Upper lobe of right lung (tissue), 1 donor: ENCODE data around the gene METAP1. TPM values are rescaled to one million over a fixed set of nuclear protein-coding genes. Genes with fewer than 3 reads are reported as not detected.
A peak's percentile ranks its signal among the peaks of the same experiment; 100 is the strongest.

Source experiments
- ATAC-seq: fragments of 200-7000 bp; cut with Tn5 transposase; one replicate; pipeline ENCODE4 v1.9.1; 2020; ENCODE audit warnings: mild to moderate bottlenecking, moderate library complexity
- DNase-seq: peaks from one replicate; pipeline ENCODE4 v3.0.0-alpha.2; 2020
- H3K27ac ChIP-seq: fragments of 200-600 bp; one replicate; pipeline ENCODE4 v1.8.0; 2022
- H3K27me3 ChIP-seq: fragments of 200-600 bp; one replicate; pipeline ENCODE4 v1.8.0; 2022; ENCODE audit warnings: mild to moderate bottlenecking
- H3K36me3 ChIP-seq: fragments of 200-600 bp; one replicate; pipeline ENCODE4 v1.8.0; 2022
- H3K4me1 ChIP-seq: fragments of 200-600 bp; one replicate; pipeline ENCODE4 v1.8.0; 2022
- H3K4me3 ChIP-seq: fragments of 200-600 bp; one replicate; pipeline ENCODE4 v1.8.0; 2022; ENCODE audit warnings: mild to moderate bottlenecking
- H3K9me3 ChIP-seq: fragments of 200-600 bp; one replicate; pipeline ENCODE4 v1.8.0; 2022
- CTCF ChIP-seq: fragments of 200-600 bp; IDR thresholded peaks from one replicate; pipeline ENCODE4 v1.8.0; 2022; ENCODE audit warnings: antibody characterized with exemption
- intact Hi-C: fragments of 100-400 bp; cut with DNase I; formaldehyde crosslinking; loops from one replicate; pipeline ENCODE4 v1.11.0; 2022
- total RNA-seq: library from RNA; stranded (reverse); fragmentation: NEBNext Ultra II Directional; extraction: Animal tissue kit (Norgen Biotek cat#: 25700); gene quantifications from one replicate; pipeline ENCODE4 v1.2.1, GENCODE V29; 2021
- donor health status: DM: no; HTN: yes; CAD: no; lungs with severe emphysema.

Gene METAP1
- total RNA-seq, 1 donor from 2014 or later: 30.4 TPM

- H3K9me3 ChIP-seq: no peaks in the 10 kb centered on the region
- H3K27ac ChIP-seq: no peak overlapping the region
- DNase-seq (no peak), ATAC-seq (no peak)
- intact Hi-C loops: no loop called here
- peaks cover 86% of the 10 kb centered on the region for H3K36me3 ChIP-seq
- no peak for TF ChIP-seq CTCF
- no peaks in the 10 kb centered on the region for H3K27me3 ChIP-seq
- peaks cover 9% of the 10 kb centered on the region for H3K4me1 ChIP-seq
- no peak overlapping the region for H3K4me3 ChIP-seq
Observed at GRCh38 chr4:99082192-99082591, 86.7 kb downstream of the METAP1 start.

DNA sequence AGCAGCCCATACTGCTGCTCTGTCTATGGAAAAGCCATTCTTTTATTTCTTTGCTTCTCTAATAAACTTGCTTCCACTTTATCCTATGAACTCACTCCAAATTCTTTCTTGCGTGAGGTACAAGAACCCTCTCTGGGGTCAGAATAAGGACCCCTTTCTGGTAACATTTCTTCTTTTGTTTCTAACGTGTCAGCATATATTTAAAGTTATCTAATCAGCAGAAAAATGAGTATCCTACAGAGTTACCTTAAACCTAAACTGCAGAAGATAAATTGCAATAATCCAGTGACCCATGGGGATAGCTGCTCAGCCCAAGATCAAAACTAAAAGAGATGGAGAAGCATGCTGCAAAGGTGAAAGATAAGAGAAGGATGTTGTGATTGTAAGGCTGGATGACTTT, 89.1 kb downstream of the METAP1 start:
- no peaks in the 10 kb centered on the region for H3K9me3 ChIP-seq
- H3K27ac ChIP-seq: no peak overlapping the region
- no peak for TF ChIP-seq CTCF
- H3K27me3 ChIP-seq: no peaks in the 10 kb centered on the region
- intact Hi-C loops: no loop called here
- H3K4me3 ChIP-seq: no peak overlapping the region
- ATAC-seq (no peak), DNase-seq (no peak)
- peaks cover 10% of the 10 kb centered on the region for H3K4me1 ChIP-seq
- peaks cover 62% of the 10 kb centered on the region for H3K36me3 ChIP-seq

DNA sequence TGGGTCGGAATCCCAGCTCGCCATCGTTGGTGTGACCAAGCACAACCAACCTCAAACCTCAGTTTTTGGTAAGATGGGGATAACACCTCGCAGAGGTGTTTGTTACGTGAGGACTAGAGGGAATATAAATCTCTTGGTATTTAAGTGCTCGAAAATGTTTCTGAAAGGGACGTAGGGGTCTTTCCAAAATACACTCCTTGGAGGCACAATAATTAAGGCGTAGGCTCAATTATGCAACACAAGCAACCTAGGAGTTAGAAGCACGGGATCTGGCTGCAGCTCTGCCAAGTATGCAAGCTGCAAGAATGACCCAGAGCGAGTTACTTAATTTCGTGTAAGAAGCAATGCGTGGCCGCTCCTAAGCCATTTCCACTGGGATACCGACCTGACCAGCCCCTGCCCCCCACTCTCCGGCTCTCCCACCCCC, 92.5 kb downstream of the METAP1 start:
- intact Hi-C loops: no loop called here
- no peaks in the 10 kb centered on the region for H3K27me3 ChIP-seq

DNA sequence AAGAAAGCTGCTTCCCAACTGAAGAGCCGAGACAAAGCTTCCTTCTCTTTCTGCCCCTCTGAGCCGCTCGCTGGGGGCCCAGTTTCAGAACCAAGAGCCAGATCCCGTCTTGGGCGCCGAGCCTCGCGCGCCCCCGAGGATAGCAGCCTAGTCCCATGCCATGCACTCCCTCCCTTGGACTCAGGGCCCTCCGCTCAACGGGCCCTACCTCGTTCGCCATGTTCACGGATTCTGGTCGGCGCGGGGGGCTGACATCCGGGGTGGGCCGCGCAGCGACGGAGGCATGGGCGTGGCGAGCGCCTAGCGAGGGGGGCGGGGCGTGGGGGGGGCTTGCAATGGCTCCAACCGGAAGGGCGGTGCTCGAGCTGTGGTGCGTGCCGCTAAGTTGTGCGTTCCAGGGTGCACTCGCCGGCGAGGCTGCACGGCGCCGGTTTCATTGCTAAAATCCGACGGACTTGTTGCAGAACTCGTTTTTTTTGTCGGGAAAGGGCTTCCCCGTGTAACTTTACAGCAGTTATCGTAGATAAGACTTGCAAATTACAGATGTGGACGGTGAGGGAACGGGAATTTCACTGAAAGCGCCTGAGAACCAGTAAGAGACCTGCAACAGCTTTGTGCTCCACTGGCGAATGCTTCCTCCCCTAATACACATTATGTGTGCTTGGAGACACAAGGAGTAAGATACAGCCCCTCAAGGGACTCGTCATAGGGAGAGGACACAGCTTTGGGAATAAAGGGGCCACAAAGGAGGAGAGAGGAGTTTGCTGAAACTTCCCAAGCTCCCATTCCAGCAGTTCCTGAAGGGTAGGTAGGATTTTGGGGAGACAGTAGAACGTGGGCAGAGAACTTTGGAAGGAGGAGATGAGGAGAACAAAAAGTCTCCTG, 93.2 kb downstream of the METAP1 start, which contains the start of gene ADH5:
TSS of gene ADH5 (minus strand) at position 308 of the 885 bp plus-strand sequence. CDS start at position 220, 88 bp downstream.
- intact Hi-C loops: no loop called here
- peak; percentile 96 for DNase-seq
- H3K9me3 ChIP-seq: no peaks in the 10 kb centered on the region
- H3K4me3 ChIP-seq: peak within 1 kb of the TSS; percentile 76
- H3K27ac ChIP-seq: peak within 1 kb of the TSS; percentile 96
- peak; percentile 99 for ATAC-seq
- H3K36me3 ChIP-seq: peaks cover 21% of the 10 kb centered on the region
- peaks cover 23% of the 10 kb centered on the region for H3K4me1 ChIP-seq
- no peak for TF ChIP-seq CTCF
- no peaks in the 10 kb centered on the region for H3K27me3 ChIP-seq

More for the DNA sequence above, 92.5 kb downstream of the METAP1 start:
- Histone ChIP-seq H3K9me3 (no peaks in the 10 kb centered on the region), H3K36me3 (peaks cover 28% of the 10 kb centered on the region), H3K4me3 (peak overlapping the region; percentile 76), H3K27ac (peak overlapping the region; percentile 96), H3K4me1 (peaks cover 23% of the 10 kb centered on the region)
- DNase-seq (peak; percentile 81), ATAC-seq (peak; percentile 73)
- TF ChIP-seq CTCF: no peak

GRCh38 chr4:99090481-99091215, 95.1 kb downstream of the METAP1 start:
- peak overlapping the region; percentile 76 for H3K4me3 ChIP-seq
- no peak for TF ChIP-seq CTCF

More at GRCh38 chr4:99090481-99091215, 95.1 kb downstream of the METAP1 start:
- DNase-seq (no peak), ATAC-seq (no peak)
- H3K27me3 ChIP-seq: no peaks in the 10 kb centered on the region
- no peaks in the 10 kb centered on the region for H3K9me3 ChIP-seq
- intact Hi-C loops: no loop called here
- H3K4me1 ChIP-seq: peaks cover 20% of the 10 kb centered on the region
- peak overlapping the region; percentile 96 for H3K27ac ChIP-seq
- peaks cover 2% of the 10 kb centered on the region for H3K36me3 ChIP-seq
